Regular cardiac myocyte (primary cell): ENCODE results near the gene OR51T1. TPM values are rescaled to one million over a fixed set of nuclear protein-coding genes. Genes with fewer than 3 reads are reported as not detected.

ENCODE experiments used
- total RNA-seq: library from RNA; depleted of rRNA; stranded (reverse); fragments of >200 nt; gene quantifications from 2 replicates; pipeline ENCODE4 v1.2.3, GENCODE V29; 2014

The OR51T1 gene
- total RNA-seq: not detected in 2 replicates

GRCh38 chr11:4881860-4882500, at the start of gene OR51T1:
Gene OR51T1 (plus strand): TSS chr11:4881900. CDS start chr11:4881900, 0 bp downstream.

DNA sequence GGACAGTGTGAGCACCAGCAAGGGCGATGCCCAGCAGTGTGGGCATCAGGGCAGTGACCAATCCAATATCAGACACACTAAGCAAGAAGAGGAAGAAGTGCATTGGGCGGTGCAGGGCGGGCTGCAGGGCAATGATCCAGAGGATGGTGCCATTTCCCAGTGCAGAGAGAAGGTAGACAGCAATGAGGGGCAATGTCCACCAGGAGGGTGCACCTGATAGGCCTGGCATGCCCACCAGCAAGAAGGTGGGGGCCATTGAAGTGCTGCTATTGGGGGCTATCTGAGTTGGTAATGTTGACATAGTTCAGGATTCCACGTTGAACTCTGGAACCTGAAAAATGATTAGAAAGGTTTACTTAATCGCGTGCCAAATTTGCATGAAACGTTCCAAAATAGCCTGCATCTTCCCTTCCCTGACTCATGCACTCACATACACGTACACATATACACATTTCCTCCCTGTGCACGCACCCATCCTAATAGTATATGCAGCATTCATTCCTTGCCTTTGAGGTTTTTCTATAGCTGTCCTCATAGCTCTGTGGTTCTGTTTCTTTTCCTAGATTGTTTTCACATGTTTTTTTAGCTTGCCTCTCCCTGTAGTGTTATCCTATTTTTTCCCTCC, 32.7 kb upstream of the OR51T1 start, which contains the start of gene OR51S1:
Gene OR51S1 (minus strand): TSS at position 301 of the 625 bp plus-strand sequence. CDS start 0 bp downstream, at position 301.

DNA sequence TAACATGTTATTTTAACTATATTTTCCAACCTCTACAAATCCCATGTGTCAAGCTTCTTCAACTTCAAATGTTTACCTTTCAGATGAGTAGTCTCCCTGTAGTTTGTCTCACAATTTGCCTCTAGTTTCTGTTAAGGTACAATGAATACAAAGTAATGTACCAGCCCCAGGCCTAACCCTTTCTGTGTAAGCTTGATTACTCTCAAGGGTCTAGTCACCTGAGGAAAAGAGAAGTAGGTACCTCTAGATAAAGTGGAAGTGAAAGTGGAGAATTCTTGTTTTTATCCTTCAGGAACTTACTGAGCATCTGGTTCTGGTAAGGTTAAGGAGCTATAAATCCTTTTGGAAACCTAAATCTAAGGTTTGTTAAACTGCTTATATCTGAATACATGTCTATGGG, 21.8 kb downstream of the OR51T1 start, which contains the start of gene OR51A7:
Gene OR51A7 (plus strand): TSS at position 300 of the 400 bp plus-strand sequence. CDS start 3,587 bp downstream, outside the sequence.

DNA sequence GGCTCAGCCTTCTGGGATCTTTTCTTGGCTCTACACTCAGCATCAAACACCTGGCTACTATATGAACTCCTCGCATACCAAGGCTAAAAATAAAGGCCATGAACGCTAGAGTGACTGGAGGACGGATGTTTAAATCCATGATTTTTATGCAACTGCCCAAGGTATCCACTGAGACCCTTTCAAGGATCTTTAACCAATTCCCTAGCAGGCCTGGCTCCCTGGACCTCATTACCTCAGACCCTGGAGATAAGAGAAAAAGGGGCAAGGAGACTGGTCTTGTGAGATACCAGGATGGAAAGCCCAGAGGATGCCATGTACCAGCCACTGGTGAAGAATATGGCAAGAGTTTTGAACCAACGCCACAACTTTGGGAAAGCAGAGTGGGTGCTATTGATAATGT, 37.5 kb downstream of the OR51T1 start, which contains the start of gene OR51G2:
Gene OR51G2 (minus strand): TSS at position 101 of the 400 bp plus-strand sequence. CDS start 3,687 bp downstream, outside the sequence.

GRCh38 chr11:4924239-4924638, 42.5 kb downstream of the OR51T1 start, which contains the start of gene OR51G1:
Gene OR51G1 (minus strand): TSS chr11:4924339. CDS start chr11:4924339, 0 bp downstream.

Other genes starting within 250 kb of the OR51T1 start
- not detected in 2 replicates for gene OR51D1, start 244.4 kb upstream of the OR51T1 start, total RNA-seq
- not detected in 2 replicates for gene OR51E1, start 237.9 kb upstream of the OR51T1 start, total RNA-seq
- gene OR51E2, start 184.0 kb upstream of the OR51T1 start, total RNA-seq: 0.19 and 0.56 TPM in 2 replicates
- gene MMP26, start 177.1 kb upstream of the OR51T1 start, total RNA-seq: not detected in 2 replicates
- not detected in 2 replicates for gene OR51F1, start 112.0 kb upstream of the OR51T1 start, total RNA-seq
- not detected in 2 replicates for gene OR52R1, start 77.5 kb upstream of the OR51T1 start, total RNA-seq
- not detected in 2 replicates for gene OR51F2, start 60.6 kb upstream of the OR51T1 start, total RNA-seq
- gene OR51S1, start 32.7 kb upstream of the OR51T1 start, total RNA-seq: not detected in 2 replicates
- not detected in 2 replicates for gene OR51A7, start 21.9 kb downstream of the OR51T1 start, total RNA-seq
- gene OR51G2, start 37.5 kb downstream of the OR51T1 start, total RNA-seq: not detected in 2 replicates
- gene OR51G1, start 42.4 kb downstream of the OR51T1 start, total RNA-seq: not detected in 2 replicates
- under 0.01 TPM in 1 of 2 replicates, not detected in the other for gene OR51A4, start 65.7 kb downstream of the OR51T1 start, total RNA-seq
- not detected in 2 replicates for gene OR51A2, start 73.8 kb downstream of the OR51T1 start, total RNA-seq
- gene OR51L1, start 113.0 kb downstream of the OR51T1 start, total RNA-seq: not detected in 2 replicates
- not detected in 2 replicates for gene OR52J3, start 164.6 kb downstream of the OR51T1 start, total RNA-seq
- not detected in 2 replicates for gene OR52E2, start 177.7 kb downstream of the OR51T1 start, total RNA-seq
- not detected in 2 replicates for gene OR52E1, start 187.7 kb downstream of the OR51T1 start, total RNA-seq